WTC11 (cell line): ENCODE measurements around the gene SGMS1. TPM values are rescaled to one million over a fixed set of nuclear protein-coding genes. Genes with fewer than 3 reads are reported as not detected.

Experiments
- ATAC-seq: fragments of 200-7000 bp; cut with Tn5 transposase; 2 replicates; pipeline ENCODE4 v1.10.0; 2021; ENCODE audit warnings: mild to moderate bottlenecking, moderate library complexity
- CTCF ChIA-PET: fragments of 300-600 bp; sonication (Branson Sonifier 250); formaldehyde crosslinking; loops from one replicate; lab custom pipeline; 2021; ENCODE audit warnings: antibody characterized with exemption; lab: Charles Lee
- POLR2A ChIA-PET: fragments of 350-600 bp; sonication (Branson Sonifier 250); formaldehyde crosslinking; loops from one replicate; lab custom pipeline; 2021; ENCODE audit warnings: antibody characterized with exemption; lab: Charles Lee
- DNase-seq: peaks from one replicate; pipeline ENCODE4 v3.0.0; 2021; ENCODE audit warnings: low spot score
- H3K27ac Mint-ChIP-seq: 2 replicates; pipeline ENCODE4 v1.8.0; 2021; ENCODE audit warnings: mixed read lengths
- H3K27me3 Mint-ChIP-seq: 2 replicates; pipeline ENCODE4 v1.8.0; 2021; ENCODE audit warnings: low read depth, mild to moderate bottlenecking, moderate library complexity, mixed read lengths
- H3K36me3 Mint-ChIP-seq: 2 replicates; pipeline ENCODE4 v1.8.0; 2021; ENCODE audit warnings: mixed read lengths
- H3K4me1 Mint-ChIP-seq: 2 replicates; pipeline ENCODE4 v1.8.0; 2022; ENCODE audit warnings: mixed read lengths
- H3K4me3 Mint-ChIP-seq: 2 replicates; pipeline ENCODE4 v1.8.0; 2021; ENCODE audit warnings: mild to moderate bottlenecking, moderate library complexity, mixed read lengths
- H3K9me3 Mint-ChIP-seq: 2 replicates; pipeline ENCODE4 v1.8.0; 2021; ENCODE audit warnings: mixed read lengths
- AR ChIP-seq: fragments of 250-450 bp; sonication (Bioruptor Pico); IDR thresholded peaks from 2 replicates; pipeline ENCODE4 v1.9.0; 2021; ENCODE audit warnings: mild to moderate bottlenecking
- ATF1 ChIP-seq: sonication (generic); formaldehyde crosslinking; IDR thresholded peaks from 2 replicates; pipeline ENCODE4 v1.8.1; 2023; ENCODE audit warnings: mild to moderate bottlenecking, moderate library complexity, missing genetic modification reagents
- ATF6 ChIP-seq: sonication (generic); formaldehyde crosslinking; IDR thresholded peaks from 2 replicates; pipeline ENCODE4 v1.8.1; 2023; ENCODE audit warnings: mild to moderate bottlenecking, missing genetic modification reagents
- CREB1 ChIP-seq: sonication (generic); formaldehyde crosslinking; IDR thresholded peaks from 2 replicates; pipeline ENCODE4 v1.8.0; 2023; ENCODE audit warnings: mild to moderate bottlenecking, missing genetic modification reagents
- CTCF ChIP-seq: fragments of 200-600 bp; IDR thresholded peaks from 2 replicates; pipeline ENCODE4 v1.8.0; 2022; ENCODE audit warnings: antibody characterized with exemption
- ETV6 ChIP-seq: sonication (generic); formaldehyde crosslinking; IDR thresholded peaks from 2 replicates; pipeline ENCODE4 v1.8.1; 2022; ENCODE audit warnings: mild to moderate bottlenecking, missing genetic modification reagents
- GABPB1 ChIP-seq: sonication (generic); formaldehyde crosslinking; IDR thresholded peaks from 2 replicates; pipeline ENCODE4 v1.8.1; 2023; ENCODE audit warnings: mild to moderate bottlenecking, missing genetic modification reagents
- GRHL2 ChIP-seq: fragments of 250-450 bp; sonication (Bioruptor Pico); IDR thresholded peaks from 2 replicates; pipeline ENCODE4 v1.8.0; 2022; ENCODE audit warnings: mild to moderate bottlenecking, moderate library complexity; ENCODE audit not compliant: insufficient replicate concordance, severe bottlenecking
- KAT7 ChIP-seq: sonication (generic); formaldehyde crosslinking; IDR thresholded peaks from 2 replicates; pipeline ENCODE4 v1.8.1; 2023; ENCODE audit warnings: missing genetic modification reagents, mild to moderate bottlenecking, borderline replicate concordance
- NFATC4 ChIP-seq: fragments of 250-450 bp; sonication (Bioruptor Pico); IDR thresholded peaks from 2 replicates; pipeline ENCODE4 v1.9.0; 2021; ENCODE audit warnings: mild to moderate bottlenecking
- PREB ChIP-seq: sonication (generic); formaldehyde crosslinking; IDR thresholded peaks from 2 replicates; pipeline ENCODE4 v1.8.1; 2022; ENCODE audit warnings: mild to moderate bottlenecking, missing genetic modification reagents, moderate library complexity, borderline replicate concordance
- RELA ChIP-seq: sonication (generic); formaldehyde crosslinking; IDR thresholded peaks from 2 replicates; pipeline ENCODE4 v1.8.1; 2022; ENCODE audit warnings: missing genetic modification reagents, mild to moderate bottlenecking, borderline replicate concordance
- RORB ChIP-seq: fragments of 250-450 bp; sonication (Bioruptor Pico); IDR thresholded peaks from 2 replicates; pipeline ENCODE4 v1.9.0; 2021; ENCODE audit warnings: mild to moderate bottlenecking
- SOX15 ChIP-seq: fragments of 250-450 bp; sonication (Bioruptor Pico); IDR thresholded peaks from 2 replicates; pipeline ENCODE4 v1.9.0; 2021; ENCODE audit warnings: mild to moderate bottlenecking
- USF2 ChIP-seq: sonication (generic); formaldehyde crosslinking; IDR thresholded peaks from 2 replicates; pipeline ENCODE4 v1.8.1; 2023; ENCODE audit warnings: mild to moderate bottlenecking, missing genetic modification reagents, moderate library complexity
- ZBTB43 ChIP-seq: sonication (generic); formaldehyde crosslinking; IDR thresholded peaks from 2 replicates; pipeline ENCODE4 v1.8.1; 2023; ENCODE audit warnings: mild to moderate bottlenecking, missing genetic modification reagents
- ZNF263 ChIP-seq: sonication (generic); formaldehyde crosslinking; IDR thresholded peaks from 2 replicates; pipeline ENCODE4 v1.8.1; 2022; ENCODE audit warnings: low read depth, mild to moderate bottlenecking, moderate library complexity, missing genetic modification reagents
- ZNF512 ChIP-seq: sonication (generic); formaldehyde crosslinking; IDR thresholded peaks from 2 replicates; pipeline ENCODE4 v1.8.1; 2022; ENCODE audit warnings: missing genetic modification reagents, borderline replicate concordance
- ZNF532 ChIP-seq: fragments of 250-450 bp; sonication (Bioruptor Pico); IDR thresholded peaks from 2 replicates; pipeline ENCODE4 v1.9.0; 2021; ENCODE audit warnings: mild to moderate bottlenecking, borderline replicate concordance
- total RNA-seq: library from RNA; stranded (reverse); gene quantifications from 3 replicates; pipeline ENCODE4 v1.2.3, GENCODE V29; 2021

The SGMS1 gene
- total RNA-seq, 1 experiment from 2014 or later, result 13.2 TPM

GRCh38 chr10:50560370-50560769 lies 63.4 kb downstream of the SGMS1 start:
- no peak for DNase-seq
- TF ChIP-seq GABPB1 (CRISPR knock-in tag) (no peak), RORB (CRISPR knock-in tag) (no peak), PREB (no peak)
- POLR2A ChIA-PET, result no interaction called here
- CTCF ChIA-PET, result no interaction called here
- Mint-ChIP-seq H3K9me3 (no peaks in the 10 kb centered on the region), H3K36me3 (no peaks in the 10 kb centered on the region), H3K27me3 (no peaks in the 10 kb centered on the region), H3K4me1 (peaks cover 67% of the 10 kb centered on the region), H3K4me3 (no peak overlapping the region), H3K27ac (no peak overlapping the region)
- ATAC-seq, result no peak

- peaks cover 61% of the 10 kb centered on the region for H3K4me1 Mint-ChIP-seq
- H3K36me3 Mint-ChIP-seq, result no peaks in the 10 kb centered on the region
- no peak overlapping the region for H3K27ac Mint-ChIP-seq
- POLR2A ChIA-PET, result no interaction called here
- CTCF ChIA-PET, result interaction anchor here (0.9 kb wide), 1 partner anchor 18 kb away, joined by 3 read pairs; no protein-coding TSS in a partner anchor
- no peaks in the 10 kb centered on the region for H3K9me3 Mint-ChIP-seq
- H3K27me3 Mint-ChIP-seq, result no peaks in the 10 kb centered on the region
- no peak overlapping the region for H3K4me3 Mint-ChIP-seq
- DNase-seq, result no peak
- no peak for ATAC-seq
- TF ChIP-seq ATF6 (CRISPR knock-in tag) (no peak), KAT7 (CRISPR knock-in tag) (no peak), CREB1 (CRISPR knock-in tag) (no peak), ZBTB43 (CRISPR knock-in tag) (no peak), ZNF532 (CRISPR knock-in tag) (no peak), NFATC4 (no peak), ZNF263 (CRISPR knock-in tag) (no peak), USF2 (CRISPR knock-in tag) (no peak), GABPB1 (CRISPR knock-in tag) (no peak), SOX15 (CRISPR knock-in tag) (no peak), ZNF512 (CRISPR knock-in tag) (no peak), ATF1 (CRISPR knock-in tag) (no peak), ETV6 (CRISPR knock-in tag) (no peak), CTCF (no peak), AR (CRISPR knock-in tag) (no peak), GRHL2 (CRISPR knock-in tag) (no peak), RELA (CRISPR knock-in tag) (no peak)
Observed at GRCh38 chr10:50558371-50558770, 65.4 kb downstream of the SGMS1 start.
